ENCODE measurements around the gene SFSWAP.
A peak's percentile ranks its signal among the peaks of the same experiment; 100 is the strongest.

Gene SFSWAP

DNA sequence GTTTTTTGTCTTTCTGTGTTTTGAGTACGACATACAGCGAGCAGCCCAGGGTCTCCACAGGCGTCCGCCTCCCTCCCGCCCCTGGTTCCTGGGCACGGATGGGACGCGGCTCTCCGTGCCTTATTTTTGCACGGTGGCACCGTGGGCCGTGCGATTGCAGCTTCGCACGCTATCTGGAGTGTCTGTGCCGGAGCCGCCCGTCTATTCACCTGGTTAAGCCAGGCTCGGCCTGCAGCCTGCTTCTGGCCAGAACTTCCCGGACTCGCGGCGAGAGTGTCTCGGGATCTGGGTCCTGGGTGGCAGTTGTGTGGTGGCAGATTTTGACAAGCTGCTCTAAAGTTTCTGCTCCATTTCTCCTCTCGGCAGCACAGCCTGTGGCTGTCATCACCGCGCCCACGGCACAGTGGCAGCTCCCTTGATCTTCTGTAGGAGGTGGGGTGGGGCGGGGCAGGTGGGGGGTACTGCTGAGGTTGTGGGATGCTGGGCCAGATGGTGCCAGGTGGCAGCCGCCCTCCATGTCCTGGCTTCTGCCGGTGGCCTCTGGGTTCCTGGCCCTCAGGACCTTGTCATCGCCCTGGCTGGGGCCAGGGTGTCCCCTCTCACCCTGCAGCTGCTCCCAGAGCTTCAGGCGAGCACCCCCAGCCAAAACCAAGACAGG lies 120.2 kb downstream of the SFSWAP start:
- no peak for DNase-seq (ENCODE audit: low spot score)

DNA sequence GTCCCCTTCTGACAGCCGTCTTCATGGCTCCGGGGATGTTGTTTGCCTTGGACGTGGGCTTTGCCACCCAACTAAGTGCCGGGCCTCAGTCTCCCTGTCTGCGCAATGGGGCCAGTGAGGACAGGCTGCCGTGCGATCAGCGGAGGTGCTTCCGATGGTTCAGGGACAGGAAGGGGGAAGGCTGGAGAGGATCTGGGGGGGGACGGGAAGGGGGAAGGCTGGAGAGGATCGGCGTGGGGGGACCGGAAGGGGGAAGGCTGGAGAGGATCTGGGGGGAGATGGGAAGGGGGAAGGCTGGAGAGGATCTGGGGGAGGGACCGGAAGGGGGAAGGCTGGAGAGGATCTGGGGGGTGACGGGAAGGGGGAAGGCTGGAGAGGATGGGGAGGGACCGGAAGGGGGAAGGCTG lies 120.7 kb downstream of the SFSWAP start:
- TF ChIP-seq, protein P1, sequence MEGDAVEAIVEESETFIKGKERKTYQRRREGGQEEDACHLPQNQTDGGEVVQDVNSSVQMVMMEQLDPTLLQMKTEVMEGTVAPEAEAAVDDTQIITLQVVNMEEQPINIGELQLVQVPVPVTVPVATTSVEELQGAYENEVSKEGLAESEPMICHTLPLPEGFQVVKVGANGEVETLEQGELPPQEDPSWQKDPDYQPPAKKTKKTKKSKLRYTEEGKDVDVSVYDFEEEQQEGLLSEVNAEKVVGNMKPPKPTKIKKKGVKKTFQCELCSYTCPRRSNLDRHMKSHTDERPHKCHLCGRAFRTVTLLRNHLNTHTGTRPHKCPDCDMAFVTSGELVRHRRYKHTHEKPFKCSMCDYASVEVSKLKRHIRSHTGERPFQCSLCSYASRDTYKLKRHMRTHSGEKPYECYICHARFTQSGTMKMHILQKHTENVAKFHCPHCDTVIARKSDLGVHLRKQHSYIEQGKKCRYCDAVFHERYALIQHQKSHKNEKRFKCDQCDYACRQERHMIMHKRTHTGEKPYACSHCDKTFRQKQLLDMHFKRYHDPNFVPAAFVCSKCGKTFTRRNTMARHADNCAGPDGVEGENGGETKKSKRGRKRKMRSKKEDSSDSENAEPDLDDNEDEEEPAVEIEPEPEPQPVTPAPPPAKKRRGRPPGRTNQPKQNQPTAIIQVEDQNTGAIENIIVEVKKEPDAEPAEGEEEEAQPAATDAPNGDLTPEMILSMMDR (IDR thresholded peaks at IDR 0.05) = no peak
- Histone ChIP-seq H3K27ac (peak overlapping the region in 1 of 2 donors; percentile 66), H3K4me3 (peak overlapping the region; percentile 72)
- no peak for DNase-seq (ENCODE audit: low spot score)

More for the DNA sequence above, 120.2 kb downstream of the SFSWAP start:
- Histone ChIP-seq H3K4me3 (peak overlapping the region; percentile 72), H3K27ac (peak overlapping the region in 1 of 2 donors; percentile 66)
- TF ChIP-seq, protein P1 (IDR thresholded peaks at IDR 0.05) = no peak

DNA sequence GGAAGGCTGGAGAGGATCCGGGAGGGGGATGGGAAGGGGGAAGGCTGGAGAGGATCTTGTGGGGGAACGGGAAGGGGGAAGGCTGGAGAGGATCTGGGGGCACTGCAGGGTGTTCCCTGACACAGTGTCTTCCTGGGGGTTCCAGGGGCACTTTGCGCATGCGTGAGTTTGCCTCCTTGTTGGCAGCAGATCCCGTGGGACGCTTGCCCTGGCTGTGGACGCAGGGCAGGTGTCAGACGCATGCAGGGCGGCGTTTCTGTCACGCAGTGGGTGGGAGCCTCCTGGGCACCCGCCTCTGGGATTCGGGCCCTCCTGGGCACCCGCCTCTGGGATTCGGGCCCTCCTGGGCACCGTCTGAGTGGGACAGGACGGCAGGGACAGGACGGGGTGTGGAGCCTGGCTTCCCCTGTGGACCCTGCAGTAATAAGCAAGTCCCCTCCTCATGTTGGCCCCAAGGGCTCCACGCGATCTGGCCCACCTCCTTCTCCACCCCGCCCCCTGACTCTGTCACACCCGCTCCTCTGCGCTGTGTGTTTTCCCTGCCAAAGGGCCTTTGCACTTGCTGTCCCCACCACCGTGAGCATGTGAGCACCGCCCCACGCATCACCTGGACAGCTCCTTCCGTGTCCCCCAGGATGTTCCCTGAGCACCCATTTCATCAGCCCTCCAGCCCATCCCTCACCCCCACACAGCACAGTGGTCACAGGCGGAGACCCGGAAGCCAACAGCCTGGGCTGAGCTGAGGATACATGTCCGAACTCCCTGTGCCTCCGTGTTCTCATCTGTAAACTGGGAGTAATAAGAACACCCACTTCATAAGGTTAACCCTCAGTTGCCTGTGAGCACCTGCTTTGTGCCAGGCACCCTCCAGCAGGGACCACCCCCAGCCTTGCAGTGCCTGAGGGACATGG lies 121.7 kb downstream of the SFSWAP start:
- no peak for DNase-seq (ENCODE audit: low spot score)
- TF ChIP-seq, protein P1 (IDR thresholded peaks at IDR 0.05) = no peak
- Histone ChIP-seq H3K4me3 (peak overlapping the region; percentile 47), H3K27ac (peak overlapping the region in 1 of 2 donors; percentile 69)

DNA sequence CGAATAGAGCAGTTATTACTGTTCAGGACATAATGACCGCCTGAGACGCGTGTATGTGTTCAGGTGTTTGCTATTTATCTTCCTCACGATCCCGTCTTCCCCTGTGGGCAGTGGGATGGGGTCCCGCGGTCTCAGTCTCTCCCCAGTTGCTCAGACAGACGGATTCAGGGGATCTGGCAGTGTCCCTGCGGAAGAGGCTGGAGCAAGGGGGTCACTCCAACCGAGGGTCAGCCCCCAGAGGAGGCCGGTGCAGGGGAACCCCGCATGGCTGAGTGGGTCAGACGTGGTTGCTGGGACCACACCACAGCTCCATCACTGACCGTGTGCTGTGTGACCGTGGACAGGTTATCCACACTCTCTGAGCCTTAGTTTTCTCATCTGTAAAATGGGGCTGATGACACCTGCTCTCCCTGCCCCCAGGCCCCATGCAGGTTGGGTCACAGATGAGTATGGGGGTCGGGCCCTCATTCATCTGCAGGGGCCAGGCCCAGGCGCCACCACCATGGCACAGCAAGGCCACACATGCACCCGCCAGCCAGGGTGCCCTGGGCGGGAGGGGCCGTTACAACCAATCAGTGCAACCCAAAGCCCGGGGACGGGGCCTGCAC lies 122.5 kb downstream of the SFSWAP start:
- TF ChIP-seq, protein P1 (IDR thresholded peaks at IDR 0.05) = no peak
- DNase-seq (ENCODE audit: low spot score) = no peak
- H3K4me3 ChIP-seq = no peak overlapping the region
- no peak overlapping the region for H3K27ac ChIP-seq

DNA sequence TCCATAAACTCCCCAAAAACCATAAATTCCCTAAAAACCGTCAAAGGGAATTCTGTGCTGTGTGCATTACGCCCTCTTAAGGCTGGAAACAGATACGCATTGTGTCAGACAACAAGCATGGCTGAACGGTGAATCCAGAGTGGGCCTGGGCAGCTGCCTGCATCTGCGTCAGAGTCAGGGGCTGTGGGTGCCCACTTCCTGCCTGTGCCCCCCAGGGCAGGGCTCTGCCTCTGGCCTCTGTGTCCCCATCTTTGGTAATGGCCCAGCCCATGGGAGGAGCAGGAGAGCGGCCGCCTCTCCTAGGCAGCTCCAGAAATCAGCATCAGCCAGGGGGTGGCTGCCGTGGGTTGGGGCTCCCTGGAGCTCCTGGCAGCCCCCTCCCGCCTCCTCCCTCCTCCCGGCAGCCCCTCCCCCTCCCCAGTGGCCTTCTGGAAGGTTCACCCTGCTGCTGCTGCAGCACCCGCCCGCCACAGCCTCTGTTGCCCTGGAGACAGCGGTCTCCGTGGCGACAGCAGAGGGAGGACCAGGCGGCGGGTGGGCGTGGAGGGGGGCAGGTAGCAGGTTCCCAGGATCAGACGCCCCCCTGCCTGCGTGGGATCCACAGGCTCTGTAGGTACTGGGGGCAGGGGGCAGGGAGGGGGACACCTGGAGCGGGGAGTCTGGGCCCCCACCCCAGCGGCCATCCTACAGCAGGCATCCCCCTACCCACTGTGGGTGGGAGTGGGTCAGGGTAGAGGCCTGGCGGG lies 123.2 kb downstream of the SFSWAP start:
- TF ChIP-seq, protein P1 (IDR thresholded peaks at IDR 0.05) = no peak
- no peak overlapping the region for H3K27ac ChIP-seq
- no peak for DNase-seq (ENCODE audit: low spot score)
- H3K4me3 ChIP-seq = no peak overlapping the region

DNA sequence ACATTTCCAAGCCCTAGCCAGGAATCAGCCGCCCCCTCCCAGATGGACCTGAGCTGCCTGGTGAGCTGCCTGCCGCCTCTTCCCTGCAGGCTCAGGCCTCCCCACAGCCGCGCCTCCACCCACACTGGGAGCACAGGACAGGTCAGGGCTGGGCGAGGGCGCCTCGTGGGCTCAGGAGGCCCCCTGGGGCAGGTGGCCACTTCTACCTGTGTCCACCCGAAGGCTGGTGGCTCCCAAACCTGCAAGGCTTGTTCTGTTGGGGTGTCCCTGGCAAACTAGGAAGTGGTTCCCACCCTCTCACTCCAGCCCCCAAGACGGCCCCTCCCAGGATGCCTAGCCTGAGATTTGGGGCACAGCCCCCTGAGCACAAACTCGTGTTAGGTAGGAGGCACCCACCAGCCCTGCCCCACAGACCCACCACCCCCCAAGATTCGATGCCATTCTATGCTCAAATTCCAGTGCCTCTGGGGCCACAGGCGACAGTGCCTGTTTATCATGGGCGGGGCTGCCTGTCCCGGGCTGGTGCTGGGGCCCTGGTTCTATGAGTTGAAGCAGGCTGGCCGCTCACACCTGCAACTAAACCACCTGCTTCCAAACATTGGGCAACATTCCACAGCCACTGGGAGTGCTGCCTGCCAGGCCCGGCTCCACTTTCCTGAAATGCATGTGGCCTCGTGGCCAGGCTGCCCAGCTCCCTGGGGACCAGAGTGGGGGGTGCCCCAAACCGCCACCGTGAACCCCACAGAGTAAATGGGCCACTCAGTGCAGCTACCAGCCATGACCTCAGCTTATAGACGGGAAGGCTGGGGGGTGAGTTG lies 124.1 kb downstream of the SFSWAP start:
- DNase-seq (ENCODE audit: low spot score) = no peak
- H3K27ac ChIP-seq = no peak overlapping the region
- no peak overlapping the region for H3K4me3 ChIP-seq
- TF ChIP-seq, protein P1 (IDR thresholded peaks at IDR 0.05) = no peak
